ENCODE data around the gene PCDHGB1.

- TF ChIP-seq EZH2phosphoT487 (IDR thresholded peaks at IDR 0.05; ENCODE audit: insufficient read depth, low read depth) (no peak), EZH2 (IDR thresholded peaks at IDR 0.05; ENCODE audit: insufficient read depth, poor library complexity, severe bottlenecking) (no peak)
These were observed 5.7 kb downstream of the PCDHGB1 start for GRCh38 chr5:141355641-141356040.
